CD4-positive, alpha-beta T cell treated with Interleukin-4 for 1 hour (primary cell): ENCODE results near the gene CHFR.
"Not testable (repeated sequence)": the region's sequence is repeated elsewhere in the genome, so short reads cannot be mapped to it uniquely, and the experiment has no call there.

ENCODE experiments used
- DNase-seq, 2 donors: peaks; one replicate each; pipeline ENCODE4 v3.0.0-alpha.2; 2020 to 2022

The CHFR gene

DNA sequence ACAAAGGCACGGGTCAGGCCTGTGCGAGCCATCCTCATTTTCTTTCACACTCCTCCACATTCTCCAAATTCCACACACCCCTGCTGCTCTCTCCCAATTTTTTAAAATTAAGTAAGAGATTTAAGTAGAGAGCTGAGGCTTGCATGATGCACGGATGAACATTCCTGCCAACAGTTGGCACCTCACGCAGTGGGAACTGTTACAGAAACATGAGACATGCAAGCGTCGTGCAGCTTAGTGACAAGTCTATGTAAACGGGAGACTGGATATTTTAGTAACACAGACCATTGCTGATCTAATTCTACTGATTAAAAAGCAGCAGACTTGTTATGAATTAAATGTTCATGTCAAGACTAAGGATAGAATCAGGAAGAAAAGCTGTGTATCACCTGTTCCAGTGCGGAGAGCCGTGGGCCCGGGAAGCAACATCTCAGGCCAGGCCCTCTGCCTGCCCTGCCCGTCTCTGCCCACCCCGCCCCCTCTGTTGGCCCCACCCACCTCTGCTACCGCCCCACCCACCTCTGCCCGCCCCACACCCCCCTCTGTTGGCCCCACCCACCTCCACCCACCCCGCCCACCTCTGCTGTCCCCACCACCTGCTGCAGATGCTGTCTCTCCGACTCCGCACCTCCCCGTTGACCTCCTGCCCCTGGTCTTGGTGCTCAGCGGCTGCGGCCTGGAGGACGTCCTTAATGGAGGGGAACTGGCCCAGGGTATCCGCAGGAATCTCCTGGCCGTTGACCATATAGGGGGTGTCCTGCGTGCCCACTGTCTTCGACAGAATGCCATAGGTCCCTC lies 79.9 kb downstream of the CHFR start:
- DNase-seq, result no peak

GRCh38 chr12:132806857-132807256 lies 80.5 kb downstream of the CHFR start:
- no peak for DNase-seq

DNA sequence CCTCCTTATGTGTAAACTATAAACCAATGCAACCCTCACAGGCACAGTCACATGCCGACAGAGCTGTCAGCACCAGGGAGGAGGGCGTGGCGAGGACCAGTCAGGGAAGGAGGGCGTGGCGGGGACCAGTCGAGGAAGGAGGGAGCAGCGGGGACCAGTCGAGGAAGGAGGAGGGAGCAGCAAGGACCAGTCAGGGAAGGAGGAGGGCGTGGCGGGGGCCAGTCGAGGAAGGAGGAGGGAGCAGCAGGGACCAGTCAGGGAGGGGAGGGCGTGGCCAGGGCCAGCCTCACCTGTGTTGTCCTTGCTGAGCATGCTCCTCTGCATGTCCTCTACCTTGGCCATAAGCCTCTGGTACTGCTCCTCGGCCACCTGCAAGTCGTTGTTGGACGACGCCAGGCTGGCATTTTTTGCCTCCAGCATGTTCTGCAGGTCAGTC lies 83.0 kb downstream of the CHFR start:
- DNase-seq, result no peak

DNA sequence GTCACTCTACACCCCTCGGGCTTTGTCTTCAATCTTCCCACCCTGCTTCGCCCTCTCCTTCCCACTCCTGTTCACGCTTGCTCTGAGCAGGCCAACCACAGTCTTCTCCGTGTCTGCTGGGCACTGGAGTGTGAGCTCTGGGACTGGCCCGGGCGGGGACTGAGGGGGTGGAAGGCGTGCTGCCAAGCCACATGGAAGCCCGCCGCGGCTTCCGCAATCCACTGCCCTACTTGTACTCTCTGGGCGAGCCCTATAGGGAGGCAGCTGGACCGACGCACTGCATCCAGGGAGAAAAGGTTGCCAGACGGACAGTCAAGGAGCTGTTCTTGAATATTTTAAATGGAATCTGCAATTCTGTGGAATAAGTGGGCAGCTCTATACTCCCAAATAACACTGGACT lies 83.5 kb downstream of the CHFR start:
- DNase-seq, result no peak

DNA sequence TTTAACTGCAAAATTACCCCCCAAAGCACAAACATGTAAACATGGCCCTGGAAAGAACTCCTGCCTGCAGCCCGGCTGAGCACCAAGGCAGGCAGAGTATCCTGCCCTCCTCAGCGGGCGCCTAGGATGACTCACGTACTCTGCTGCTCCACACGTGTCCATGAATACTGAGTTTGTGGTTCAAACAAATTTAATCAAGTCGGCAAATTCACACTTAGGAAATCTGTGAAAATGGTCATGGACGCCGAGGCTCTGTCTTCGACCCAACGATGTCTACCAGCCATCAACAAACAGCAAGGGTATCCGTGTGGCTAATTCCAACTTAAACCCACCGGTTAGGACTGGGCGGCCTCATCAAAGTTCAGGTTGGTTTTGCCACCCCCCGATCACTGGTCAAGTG lies 84.3 kb downstream of the CHFR start:
- no peak for DNase-seq

DNA sequence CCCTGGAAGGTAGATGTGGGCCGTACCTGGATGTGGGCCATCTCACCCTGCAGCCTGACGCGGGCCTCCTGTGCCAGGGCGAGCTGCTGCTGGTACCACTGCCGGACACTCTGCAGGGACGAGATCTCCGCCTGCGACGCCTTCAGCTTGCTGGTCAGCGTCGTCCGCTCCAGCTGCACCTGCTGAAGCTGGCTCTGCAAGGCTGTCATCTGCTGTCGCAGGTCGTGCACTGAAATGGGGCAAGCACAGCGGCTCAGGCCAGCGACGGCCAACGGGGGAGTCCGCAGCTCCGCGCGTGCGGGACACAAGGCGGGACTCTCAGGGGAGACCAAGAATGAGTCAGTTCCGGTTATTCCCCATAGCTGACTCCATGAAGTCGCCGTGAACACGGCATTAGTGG lies 85.7 kb downstream of the CHFR start:
- DNase-seq, result no peak

DNA sequence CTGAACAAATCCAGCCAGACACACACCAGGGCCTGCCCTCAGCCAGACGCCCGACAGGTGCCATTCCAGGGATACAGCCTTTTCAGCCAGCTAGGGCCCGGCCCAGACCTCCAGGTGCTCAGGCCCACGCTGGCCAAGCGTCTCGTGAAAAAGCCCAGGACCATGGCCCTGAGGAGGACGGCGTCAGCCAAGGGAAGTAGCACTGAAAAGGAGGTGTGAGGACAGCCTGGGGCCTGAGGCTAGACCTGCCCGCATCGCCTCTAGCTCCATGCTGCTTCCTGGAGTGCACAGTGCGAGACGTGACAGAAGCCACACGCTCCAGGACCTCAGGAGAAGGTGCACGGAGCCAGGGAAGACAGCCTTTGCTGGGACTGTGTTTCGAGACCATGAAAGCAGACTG lies 88.6 kb downstream of the CHFR start:
- DNase-seq, result no peak

GRCh38 chr12:132797820-132798570 lies 89.4 kb downstream of the CHFR start:
- no peak for DNase-seq

DNA sequence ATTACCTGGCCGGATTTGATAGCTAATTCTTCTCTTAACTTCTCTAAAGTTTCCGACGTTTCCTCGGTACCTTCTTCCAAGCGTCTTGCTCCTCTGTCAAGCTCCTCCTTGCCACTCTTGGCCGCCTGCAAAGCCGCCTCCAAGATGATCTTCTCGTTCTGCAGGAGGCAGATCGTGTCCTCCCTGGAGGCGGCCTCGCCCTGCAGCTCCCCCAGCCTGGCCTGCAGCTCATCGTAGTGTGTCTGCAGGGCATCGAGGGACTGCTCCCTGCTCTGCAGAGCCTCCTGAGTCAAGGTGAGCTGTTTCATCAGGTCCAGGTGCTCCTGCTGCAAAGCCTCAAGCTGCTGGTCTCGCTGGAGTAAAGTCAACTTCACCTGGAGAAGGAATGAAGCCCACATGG lies 91.6 kb downstream of the CHFR start:
- DNase-seq, result no peak

DNA sequence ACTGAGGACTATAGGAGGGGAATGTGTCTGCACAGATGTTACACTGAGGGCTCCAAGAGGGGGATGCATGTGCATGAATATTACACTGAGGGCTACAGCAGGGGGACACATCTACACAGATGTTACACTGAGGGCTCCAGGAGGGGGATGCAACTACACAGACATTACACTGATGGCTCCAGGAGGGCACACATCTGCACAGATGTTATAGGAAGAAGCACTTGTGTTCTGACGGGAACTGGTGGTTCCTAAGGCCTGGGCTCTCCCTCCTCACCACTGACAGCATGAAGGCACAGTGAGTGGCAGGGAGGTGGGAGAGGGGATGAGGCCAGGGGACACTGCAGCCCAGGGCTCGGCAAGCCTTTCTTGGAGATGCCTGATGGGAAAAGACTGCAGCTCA lies 95.5 kb downstream of the CHFR start:
- DNase-seq, result not testable (repeated sequence)

GRCh38 chr12:132789099-132789471 lies 98.3 kb downstream of the CHFR start:
- DNase-seq, result no peak

GRCh38 chr12:132788375-132789098 lies 98.9 kb downstream of the CHFR start:
- no peak for DNase-seq

- DNase-seq, result no peak
These were observed 99.5 kb downstream of the CHFR start for GRCh38 chr12:132787877-132788276.

GRCh38 chr12:132786192-132786591 lies 101.2 kb downstream of the CHFR start:
- DNase-seq, result no peak

DNA sequence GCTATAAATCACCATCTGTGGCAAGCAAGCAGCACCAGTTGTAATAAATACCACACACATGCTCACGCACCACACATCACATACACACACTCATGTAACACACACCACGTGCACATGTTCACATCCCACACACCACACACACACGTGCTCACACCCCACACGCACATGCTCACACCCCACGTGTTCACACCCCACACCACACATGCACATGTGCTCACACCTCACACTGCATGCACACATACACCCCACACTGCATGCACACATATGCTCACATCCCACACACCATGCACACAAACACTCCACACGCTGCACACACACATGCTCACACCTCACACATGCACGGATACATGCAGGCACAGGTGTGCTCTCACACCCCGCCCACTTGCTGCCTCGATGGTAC lies 102.8 kb downstream of the CHFR start:
- no peak for DNase-seq

DNA sequence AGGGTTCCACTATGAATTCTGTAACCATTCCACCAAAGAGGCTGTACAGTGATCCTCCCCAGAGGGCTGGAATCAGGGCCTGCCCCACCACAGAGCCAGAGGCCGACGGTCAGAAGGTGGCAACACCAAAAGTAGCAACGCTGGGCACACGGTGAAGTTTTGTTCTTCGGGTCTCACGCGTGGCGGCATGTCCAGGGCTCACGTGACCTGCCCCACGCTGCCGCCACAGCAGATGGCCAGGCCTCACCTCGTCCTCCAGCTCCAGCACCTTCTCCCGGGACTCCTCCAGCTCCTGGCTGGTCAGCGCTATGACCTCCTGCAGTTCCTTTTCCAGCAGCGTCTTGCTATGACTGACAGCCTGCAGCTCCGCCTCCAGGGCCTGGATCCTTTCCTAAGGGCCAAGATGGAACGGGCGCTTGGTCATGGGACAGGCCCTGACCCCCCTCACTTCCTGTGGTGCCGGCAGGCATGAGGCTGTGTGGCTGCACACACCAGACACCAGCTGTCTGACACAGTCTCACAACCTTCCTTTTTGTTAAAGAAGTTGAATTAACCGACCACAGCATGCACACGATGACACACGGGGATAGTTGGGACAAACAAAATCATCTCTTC lies 103.4 kb downstream of the CHFR start:
- no peak for DNase-seq
